Fibroblast of skin of left quadriceps (primary cell): ENCODE data around the gene PPP6R2.
"Not testable (repeated sequence)": the region's sequence is repeated elsewhere in the genome, so short reads cannot be mapped to it uniquely, and the experiment has no call there.

ENCODE experiments used
- DNase-seq, 2 experiments: peaks; one replicate each; pipeline ENCODE4 v3.0.0-alpha.2; 2013; ENCODE audit warnings: low read depth in 2 of 2

PPP6R2 gene

GRCh38 chr22:50432131-50432876, 89.2 kb downstream of the PPP6R2 start:
- no peak for DNase-seq

DNA sequence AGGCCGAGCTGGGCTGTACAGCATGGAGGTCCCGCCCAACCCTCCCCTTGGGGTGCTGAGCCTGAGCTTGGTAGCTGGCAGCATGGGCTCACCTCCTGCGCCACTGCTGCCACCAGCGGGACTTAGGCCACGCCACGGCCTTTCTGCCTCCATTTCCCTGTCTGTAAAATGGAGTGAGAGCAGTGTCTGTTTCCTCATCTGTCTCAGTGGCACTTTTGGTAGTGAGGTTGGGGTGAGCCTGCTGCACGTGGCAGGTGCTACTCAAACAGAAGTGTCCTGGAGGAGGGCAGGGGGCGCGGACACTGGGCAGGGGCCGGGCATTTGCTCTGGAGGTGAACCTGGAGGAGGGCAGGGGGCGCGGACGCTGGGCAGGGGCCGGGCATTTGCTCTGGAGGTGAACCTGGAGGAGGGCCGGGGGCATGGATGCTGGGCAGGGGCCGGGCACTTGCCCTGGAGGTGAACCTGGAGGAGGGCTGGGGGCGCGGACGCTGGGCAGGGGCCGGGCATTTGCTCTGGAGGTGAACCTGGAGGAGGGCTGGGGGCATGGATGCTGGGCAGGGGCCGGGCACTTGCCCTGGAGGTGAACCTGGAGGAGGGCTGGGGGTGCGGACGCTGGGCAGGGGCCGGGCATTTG, 89.9 kb downstream of the PPP6R2 start:
- DNase-seq: not testable (repeated sequence)

GRCh38 chr22:50434849-50435248, 91.7 kb downstream of the PPP6R2 start:
- no peak for DNase-seq

DNA sequence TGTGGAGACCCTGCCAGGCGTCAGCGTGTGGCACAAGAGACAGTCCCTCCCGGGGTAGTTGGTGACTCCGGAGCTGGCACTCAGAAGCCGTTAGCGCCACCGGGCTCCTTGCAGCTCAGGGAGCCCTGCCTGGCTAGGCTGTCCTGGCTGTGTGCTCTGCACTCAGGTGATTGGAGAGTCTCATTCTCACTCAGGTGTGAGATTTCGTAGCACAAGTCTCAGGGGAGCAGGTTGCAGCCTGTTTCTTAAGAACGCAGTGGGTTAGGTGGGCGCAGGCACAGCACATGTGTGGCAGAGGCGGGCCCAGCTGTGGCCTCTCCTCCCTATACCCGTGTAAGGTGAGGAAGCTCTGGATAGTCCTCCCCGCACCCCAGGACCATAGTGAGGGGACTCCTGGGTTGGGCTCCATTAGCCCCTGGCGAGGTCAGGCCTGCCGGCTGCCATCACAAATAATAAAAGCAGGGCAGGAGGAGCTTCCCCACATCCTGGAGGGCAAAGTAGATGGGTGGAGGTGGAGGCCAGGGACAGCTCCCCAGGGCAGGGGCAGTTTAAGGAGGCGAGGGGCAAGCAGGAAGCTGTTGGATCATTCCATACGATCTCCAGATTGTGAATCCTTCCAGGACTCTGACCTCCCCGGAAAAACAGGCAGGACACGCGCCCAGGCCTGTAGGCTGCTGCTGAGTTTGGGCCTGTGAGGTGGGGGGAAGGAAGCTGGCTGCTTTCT, 92.3 kb downstream of the PPP6R2 start:
- no peak for DNase-seq

DNA sequence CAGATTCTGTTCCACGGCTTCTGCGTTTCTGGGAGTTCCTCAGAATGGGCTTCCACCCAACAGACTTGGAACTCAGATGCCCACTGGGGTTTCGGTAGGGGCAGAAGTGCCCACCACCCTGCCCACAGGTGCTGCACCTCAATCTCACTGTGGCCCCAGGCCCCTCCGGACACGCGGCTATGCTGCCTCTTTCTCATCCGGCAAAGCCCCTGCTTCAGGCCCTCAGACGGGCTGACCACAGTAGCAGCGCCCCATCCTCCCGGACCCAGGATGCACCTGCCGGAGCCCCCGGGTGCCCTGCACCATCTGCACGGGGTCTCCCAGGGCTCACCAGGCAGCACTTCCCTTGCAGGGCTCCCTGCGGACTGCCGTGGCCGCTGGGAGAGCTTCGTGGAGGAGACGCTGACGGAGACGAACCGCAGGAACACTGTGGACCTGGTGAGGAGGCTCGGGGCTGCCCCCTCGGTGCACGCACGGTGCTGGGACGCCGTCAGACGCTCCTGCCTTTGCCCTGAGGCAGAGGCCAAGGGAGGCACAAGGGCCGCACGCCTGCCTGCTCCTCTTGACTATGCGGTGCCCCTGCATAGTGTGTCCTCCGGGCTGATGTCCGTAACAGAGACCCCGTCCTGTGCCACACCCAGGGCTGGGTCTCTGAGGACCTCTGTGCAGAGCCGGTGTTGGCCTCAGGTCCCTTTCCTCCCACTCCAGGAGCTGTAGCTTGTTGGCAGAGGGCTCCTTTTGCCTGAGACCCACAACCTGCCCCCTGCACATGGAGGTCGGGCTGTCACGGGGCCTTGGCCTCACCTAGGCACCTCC, 93.1 kb downstream of the PPP6R2 start:
- DNase-seq: no peak

DNA sequence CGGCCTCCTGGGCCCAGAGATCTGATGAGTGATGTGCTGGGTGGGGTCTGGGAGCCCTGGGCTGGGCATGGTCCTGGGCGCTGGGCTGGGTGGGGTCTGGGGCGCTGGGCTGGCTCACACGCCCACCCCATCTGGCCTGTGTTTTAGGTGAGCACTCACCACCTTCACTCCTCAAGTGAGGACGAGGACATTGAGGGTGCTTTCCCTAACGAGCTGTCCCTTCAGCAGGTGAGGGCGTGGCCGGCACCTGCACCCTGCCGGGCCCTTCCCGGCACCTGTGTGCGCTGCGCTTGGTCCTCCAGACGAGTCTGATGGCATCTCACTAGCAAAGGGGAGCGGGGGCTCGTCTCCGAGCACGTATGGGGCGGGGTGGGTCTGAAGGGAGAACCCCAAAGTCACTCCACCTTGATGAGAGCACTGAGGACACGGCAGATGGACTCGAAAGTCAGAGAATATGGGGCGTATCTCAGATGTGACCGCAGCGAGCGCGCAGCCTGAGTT, 93.8 kb downstream of the PPP6R2 start:
- no peak for DNase-seq

- no peak for DNase-seq
Observed at GRCh38 chr22:50437511-50438304, 94.6 kb downstream of the PPP6R2 start.

DNA sequence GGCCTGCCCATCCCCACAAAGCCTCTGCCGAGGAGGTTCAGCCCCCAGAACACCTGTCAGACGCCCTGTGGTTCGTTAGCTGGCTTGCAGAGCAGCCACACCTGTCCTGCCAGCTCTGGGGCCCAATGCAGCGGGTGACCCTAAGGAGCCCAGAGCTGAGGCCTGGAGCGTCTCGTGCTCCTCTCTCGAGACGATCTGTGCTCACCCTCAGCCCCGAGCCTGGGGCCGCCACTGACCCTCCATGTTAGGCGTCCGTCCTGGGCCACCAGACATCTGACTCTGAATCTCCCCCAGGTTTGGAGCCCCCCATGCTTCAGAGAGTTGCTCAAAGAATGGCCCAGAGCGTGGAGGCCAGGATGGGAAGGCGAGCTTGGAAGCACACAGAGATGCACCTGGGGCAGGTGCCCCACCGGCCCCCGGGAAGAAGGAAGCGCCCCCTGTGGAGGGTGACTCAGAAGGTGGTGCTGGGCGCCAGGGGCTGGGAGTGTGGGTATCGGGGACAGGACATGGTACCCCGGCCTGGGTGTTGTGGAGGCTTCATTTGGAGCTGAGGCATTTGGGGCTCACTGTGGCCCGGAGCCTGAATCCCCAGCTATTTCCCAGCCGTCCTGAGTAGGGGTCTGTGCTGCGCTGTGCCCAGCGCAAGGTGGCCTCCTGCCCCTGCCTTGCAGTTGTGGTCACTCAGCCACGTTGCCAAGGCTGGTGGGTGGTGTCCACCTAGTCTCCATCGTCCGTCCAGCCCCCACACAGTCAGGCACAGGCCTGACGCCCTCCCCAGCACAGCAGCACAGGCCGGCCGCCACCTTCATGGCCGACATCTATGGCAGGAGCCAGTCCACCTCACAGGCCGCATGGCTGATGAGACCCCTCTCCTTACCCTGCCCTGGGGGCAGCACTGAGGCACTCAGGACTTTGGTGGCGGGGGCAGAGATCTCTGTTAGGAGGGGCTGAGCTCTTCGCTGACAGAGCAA, 95.5 kb downstream of the PPP6R2 start:
- no peak for DNase-seq

- no peak for DNase-seq
Observed at GRCh38 chr22:50439314-50439870, 96.3 kb downstream of the PPP6R2 start.

GRCh38 chr22:50439871-50440331, 96.8 kb downstream of the PPP6R2 start:
- DNase-seq: no peak

GRCh38 chr22:50440544-50441249, 97.6 kb downstream of the PPP6R2 start:
- no peak for DNase-seq

- no peak for DNase-seq
Observed at GRCh38 chr22:50441428-50441993, 98.4 kb downstream of the PPP6R2 start.

DNA sequence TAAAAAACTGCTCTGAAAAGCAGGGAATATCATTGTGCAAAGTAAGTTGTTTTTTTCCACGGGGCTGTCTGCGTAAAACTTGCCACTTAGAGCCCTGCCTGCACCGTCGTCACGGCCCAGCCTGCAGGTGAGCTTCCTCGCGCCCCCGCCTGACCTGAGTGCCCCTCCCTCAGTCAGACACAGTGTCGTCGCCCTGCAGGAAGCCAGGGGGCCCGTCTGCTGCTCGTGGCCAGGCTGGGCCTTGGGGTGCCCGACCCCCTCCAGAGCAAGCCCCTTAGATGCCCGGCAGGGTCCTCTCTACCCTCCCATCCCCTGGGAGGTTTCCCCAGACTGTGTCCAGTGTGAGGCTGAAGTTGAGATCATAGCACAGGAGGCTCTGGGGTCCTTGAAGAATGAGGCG, 100.1 kb downstream of the PPP6R2 start:
- no peak for DNase-seq

DNA sequence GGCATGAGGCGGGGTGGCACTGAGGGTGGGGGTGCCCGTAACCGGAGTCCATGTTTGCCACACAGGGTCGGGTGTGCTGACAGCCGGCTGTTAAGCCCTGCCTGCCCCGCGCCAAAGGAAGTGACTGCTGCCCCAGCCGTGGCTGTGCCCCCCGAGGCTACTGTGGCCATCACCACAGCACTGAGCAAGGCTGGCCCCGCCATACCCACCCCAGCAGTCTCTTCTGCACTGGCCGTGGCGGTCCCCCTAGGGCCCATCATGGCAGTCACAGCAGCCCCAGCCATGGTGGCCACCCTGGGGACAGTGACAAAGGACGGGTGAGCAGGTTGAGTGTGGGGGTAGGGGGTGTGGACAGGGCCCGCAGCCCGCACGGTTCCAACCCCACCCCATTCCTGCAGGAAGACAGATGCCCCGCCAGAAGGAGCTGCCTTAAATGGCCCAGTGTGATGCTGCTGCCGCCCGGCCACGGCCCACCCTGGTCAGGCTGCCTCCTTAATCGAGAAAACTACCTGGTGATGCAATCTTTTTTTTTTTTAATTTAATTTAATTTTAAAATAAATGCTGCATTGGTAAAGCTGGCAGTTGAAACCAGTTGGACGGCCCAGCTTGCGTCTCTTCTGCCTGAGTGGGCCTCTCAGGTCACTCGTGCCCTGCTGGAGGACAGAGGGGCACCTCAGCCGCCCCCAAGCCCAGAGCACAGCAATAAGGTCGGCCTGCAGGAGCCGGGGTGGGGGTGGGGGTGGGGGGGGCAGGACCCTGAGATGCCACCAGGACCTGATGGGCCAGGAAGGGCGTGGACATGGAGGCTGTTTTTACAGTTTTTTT, 100.9 kb downstream of the PPP6R2 start:
- no peak for DNase-seq

GRCh38 chr22:50444663-50445062, 101.5 kb downstream of the PPP6R2 start:
- DNase-seq: no peak

GRCh38 chr22:50445071-50445879, 102.1 kb downstream of the PPP6R2 start:
- DNase-seq: no peak
